ENCODE data around the gene EFCC1.

The EFCC1 gene

GRCh38 chr3:129046037-129046731 lies 45.1 kb downstream of the EFCC1 start:
- H3K27ac ChIP-seq: no peak overlapping the region
- TF ChIP-seq CTCF (conservative IDR thresholded peaks at IDR 0.05; ENCODE audit: low read depth): no peak
- CTCF ChIA-PET: interaction anchor here (0.6 kb wide), 1 partner anchor 19 kb away, joined by 4 read pairs; no protein-coding TSS in a partner anchor
- POLR2A ChIA-PET (ENCODE audit: low non-redundant PET): no interaction called here
- DNase-seq (ENCODE audit: low spot score): no peak

- DNase-seq (ENCODE audit: low spot score): no peak
- CTCF ChIA-PET: no interaction called here
- no peak for TF ChIP-seq CTCF (conservative IDR thresholded peaks at IDR 0.05; ENCODE audit: low read depth)
- no peak overlapping the region for H3K27ac ChIP-seq
- POLR2A ChIA-PET (ENCODE audit: low non-redundant PET): no interaction called here
Measured at GRCh38 chr3:129046732-129047552, 45.8 kb downstream of the EFCC1 start.

GRCh38 chr3:129047553-129047839 lies 46.4 kb downstream of the EFCC1 start:
- POLR2A ChIA-PET (ENCODE audit: low non-redundant PET): no interaction called here
- TF ChIP-seq CTCF (conservative IDR thresholded peaks at IDR 0.05; ENCODE audit: low read depth): no peak
- DNase-seq (ENCODE audit: low spot score): no peak
- no peak overlapping the region for H3K27ac ChIP-seq
- CTCF ChIA-PET: no interaction called here

- CTCF ChIA-PET: no interaction called here
- no peak for TF ChIP-seq CTCF (conservative IDR thresholded peaks at IDR 0.05; ENCODE audit: low read depth)
- POLR2A ChIA-PET (ENCODE audit: low non-redundant PET): no interaction called here
- no peak for DNase-seq (ENCODE audit: low spot score)
- no peak overlapping the region for H3K27ac ChIP-seq
Measured at GRCh38 chr3:129050556-129051295, 49.6 kb downstream of the EFCC1 start.

GRCh38 chr3:129051871-129052340 lies 50.8 kb downstream of the EFCC1 start:
- ChIA-PET POLR2A (ENCODE audit: low non-redundant PET) (no interaction called here), CTCF (interaction anchor here (0.5 to 1.5 kb wide), 2 partner anchors 25 to 82 kb away, joined by 3 to 7 read pairs; no protein-coding TSS in a partner anchor)

More at GRCh38 chr3:129051871-129052340, 50.8 kb downstream of the EFCC1 start:
- no peak overlapping the region for H3K27ac ChIP-seq
- no peak for DNase-seq (ENCODE audit: low spot score)
- TF ChIP-seq CTCF (conservative IDR thresholded peaks at IDR 0.05; ENCODE audit: low read depth): no peak
